T-helper 17 cell (primary cell): ENCODE results near the gene ZNF668. TPM values are rescaled to one million over a fixed set of nuclear protein-coding genes. Genes with fewer than 3 reads are reported as not detected.

Source experiments
- ATAC-seq: fragments of 150-1000 bp; cut with Tn5 transposase; 2 replicates; pipeline ENCODE4 v1.10.0; 2021; ENCODE audit warnings: mild to moderate bottlenecking, moderate library complexity
- DNase-seq, 3 donors: peaks; one replicate each; pipeline versions ENCODE4 v3.0.0 to v3.0.0-alpha.2; 2020 to 2021
- H3K9me3 ChIP-seq: one replicate; pipeline ENCODE4 v1.7.0; 2013; ENCODE audit warnings: low read length, mild to moderate bottlenecking; ENCODE audit not compliant: control insufficient read depth, poor library complexity, severe bottlenecking
- H3K27ac Mint-ChIP-seq: one replicate; pipeline ENCODE4 v1.8.0; 2022; ENCODE audit warnings: mild to moderate bottlenecking, moderate library complexity, mixed read lengths
- H3K27me3 Mint-ChIP-seq: one replicate; pipeline ENCODE4 v1.8.0; 2022; ENCODE audit warnings: mixed read lengths
- H3K36me3 Mint-ChIP-seq: one replicate; pipeline ENCODE4 v1.8.0; 2022; ENCODE audit warnings: low read depth, mixed read lengths
- H3K4me1 Mint-ChIP-seq: one replicate; pipeline ENCODE4 v1.8.0; 2022; ENCODE audit warnings: mild to moderate bottlenecking, mixed read lengths
- H3K4me3 Mint-ChIP-seq: one replicate; pipeline ENCODE4 v1.8.0; 2022; ENCODE audit warnings: mild to moderate bottlenecking, moderate library complexity, mixed read lengths
- total RNA-seq, 4 donors: library from RNA in 2 of 4; stranded (reverse) in 2 of 4; gene quantifications; one replicate each; pipeline ENCODE4 v1.2.3 and lab custom pipeline; 2022 to 2026

ZNF668 gene
- 10 to 100 TPM in 1 of 2 donors, 1 to 10 TPM in 1; 9.6 to 12.1 TPM for total RNA-seq
- 13.4 to 21.7 reads per million in 2 donors for total RNA-seq (lab: John Stamatoyannopoulos, UW)

DNA sequence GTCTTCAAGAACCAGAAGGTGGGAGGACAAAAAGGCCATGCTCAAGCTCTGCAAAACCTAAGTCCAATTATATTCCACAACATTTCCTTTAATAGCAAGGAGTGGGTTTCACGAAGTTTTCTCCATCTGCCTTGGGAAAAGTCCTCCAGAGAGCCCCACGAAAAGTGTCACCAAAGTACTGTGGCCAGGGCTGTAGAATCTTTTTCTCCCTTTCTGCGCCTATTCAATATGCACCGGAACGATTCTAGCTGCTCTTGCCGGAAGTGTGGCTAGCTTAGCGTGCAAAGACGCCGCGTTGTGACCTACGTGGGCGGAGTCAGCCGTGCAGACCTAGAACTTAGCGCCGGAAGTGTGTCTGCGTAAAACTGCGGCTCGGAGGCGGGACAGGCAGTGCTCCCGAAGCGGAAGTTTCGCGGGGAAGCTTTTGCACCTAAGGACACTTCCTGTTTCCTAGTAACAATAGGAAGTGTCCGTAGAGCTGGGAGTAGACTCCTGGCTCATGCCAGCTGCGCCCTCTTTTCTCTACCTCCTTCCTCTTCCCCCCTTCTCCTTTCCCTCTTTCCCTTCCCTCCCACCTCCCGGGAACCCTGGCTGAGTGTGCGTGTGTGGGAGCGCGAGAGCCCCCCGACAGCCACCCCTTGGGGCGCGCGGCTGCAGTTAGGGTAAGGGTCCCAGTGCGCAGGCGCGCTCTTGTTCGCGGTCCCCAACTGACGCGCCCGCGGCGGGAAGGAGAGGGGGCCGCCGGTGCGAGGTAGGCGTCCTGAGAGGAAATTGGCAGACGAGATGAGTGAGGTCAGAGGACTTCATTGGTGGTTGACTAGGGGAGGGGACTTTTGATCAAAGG lies at the start of gene ZNF668, which contains the start of gene ZNF646:
Gene ZNF668, minus strand, starts transcription at position 271 of the 844 bp plus-strand sequence. CDS start 9,781 bp downstream, outside the sequence.
Gene ZNF646, plus strand, starts transcription at position 453 of the 844 bp plus-strand sequence. CDS start 1,903 bp downstream, outside the sequence.
- peaks cover 4% of the 10 kb centered on the region for H3K36me3 Mint-ChIP-seq
- peak within 1 kb of the TSS; percentile 100 for H3K27ac Mint-ChIP-seq
- peak within 1 kb of the TSS; percentile 99 for H3K4me3 Mint-ChIP-seq
- H3K4me1 Mint-ChIP-seq: peaks cover 29% of the 10 kb centered on the region
- DNase-seq (peak; percentile 93 to 96 (median 94)), ATAC-seq (peak; percentile 87)
- H3K9me3 ChIP-seq: no peaks in the 10 kb centered on the region
- H3K27me3 Mint-ChIP-seq: no peaks in the 10 kb centered on the region

DNA sequence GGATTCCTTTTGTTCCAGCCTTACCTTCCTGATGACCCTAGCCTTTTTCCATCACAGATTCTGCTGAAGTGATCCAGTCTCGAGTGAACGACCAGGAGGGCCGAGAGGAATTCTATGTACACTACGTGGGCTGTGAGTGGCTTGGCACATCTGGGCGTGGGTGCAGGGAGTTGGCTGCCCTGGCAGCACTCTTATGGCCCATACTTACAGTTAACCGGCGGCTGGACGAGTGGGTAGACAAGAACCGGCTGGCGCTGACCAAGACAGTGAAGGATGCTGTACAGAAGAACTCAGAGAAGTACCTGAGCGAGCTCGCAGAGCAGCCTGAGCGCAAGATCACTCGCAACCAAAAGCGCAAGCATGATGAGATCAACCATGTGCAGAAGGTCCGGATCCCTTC lies 46.1 kb upstream of the ZNF668 start:
- DNase-seq: no peak
- no peak for ATAC-seq
- peaks cover 12% of the 10 kb centered on the region for H3K4me1 Mint-ChIP-seq
- no peaks in the 10 kb centered on the region for H3K27me3 Mint-ChIP-seq
- peaks cover 6% of the 10 kb centered on the region for H3K36me3 Mint-ChIP-seq
- H3K27ac Mint-ChIP-seq: no peak overlapping the region
- H3K4me3 Mint-ChIP-seq: no peak overlapping the region
- H3K9me3 ChIP-seq: no peaks in the 10 kb centered on the region

- H3K4me1 Mint-ChIP-seq: peaks cover 14% of the 10 kb centered on the region
- H3K36me3 Mint-ChIP-seq: peaks cover 6% of the 10 kb centered on the region
- H3K9me3 ChIP-seq: no peaks in the 10 kb centered on the region
- H3K4me3 Mint-ChIP-seq: peak overlapping the region; percentile 93
- no peak for ATAC-seq
- H3K27ac Mint-ChIP-seq: peak overlapping the region; percentile 95
- H3K27me3 Mint-ChIP-seq: no peaks in the 10 kb centered on the region
- DNase-seq: no peak
Observed at GRCh38 chr16:31118223-31119155, 44.4 kb upstream of the ZNF668 start.

GRCh38 chr16:31117384-31118222 lies 43.6 kb upstream of the ZNF668 start, which contains the start of gene KAT8:
KAT8 (plus strand) TSS chr16:31117664; CDS start chr16:31117682, 18 bp downstream.
- H3K4me3 Mint-ChIP-seq: peak within 1 kb of the TSS; percentile 93
- peaks cover 14% of the 10 kb centered on the region for H3K4me1 Mint-ChIP-seq
- DNase-seq (peak; percentile 92 to 96 (median 96)), ATAC-seq (peak; percentile 92)
- H3K9me3 ChIP-seq: no peaks in the 10 kb centered on the region
- peaks cover 6% of the 10 kb centered on the region for H3K36me3 Mint-ChIP-seq
- peak within 1 kb of the TSS; percentile 95 for H3K27ac Mint-ChIP-seq
- no peaks in the 10 kb centered on the region for H3K27me3 Mint-ChIP-seq

DNA sequence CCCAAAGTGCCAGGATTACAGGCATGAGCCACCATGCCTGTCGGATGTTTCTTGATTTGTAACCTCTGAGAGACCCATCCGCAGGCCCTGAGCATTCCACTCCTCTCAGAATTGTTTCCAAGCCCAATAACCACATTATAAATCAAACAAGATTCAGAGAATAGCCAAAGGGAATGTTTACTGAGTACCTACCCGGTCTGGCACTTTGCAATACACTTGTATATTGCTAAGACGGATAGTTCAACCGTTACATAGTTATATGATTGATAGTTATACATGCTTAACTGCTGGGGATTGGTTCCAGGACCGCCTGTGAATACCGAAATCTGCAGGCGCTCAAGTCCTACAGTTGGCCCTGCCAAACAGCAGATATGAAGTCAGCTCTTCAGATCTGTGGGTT lies 40.4 kb upstream of the ZNF668 start:
- peaks cover 18% of the 10 kb centered on the region for H3K4me1 Mint-ChIP-seq
- DNase-seq (no peak), ATAC-seq (no peak)
- H3K27ac Mint-ChIP-seq: no peak overlapping the region
- H3K4me3 Mint-ChIP-seq: no peak overlapping the region
- peaks cover 2% of the 10 kb centered on the region for H3K36me3 Mint-ChIP-seq
- H3K9me3 ChIP-seq: no peaks in the 10 kb centered on the region
- H3K27me3 Mint-ChIP-seq: no peaks in the 10 kb centered on the region

DNA sequence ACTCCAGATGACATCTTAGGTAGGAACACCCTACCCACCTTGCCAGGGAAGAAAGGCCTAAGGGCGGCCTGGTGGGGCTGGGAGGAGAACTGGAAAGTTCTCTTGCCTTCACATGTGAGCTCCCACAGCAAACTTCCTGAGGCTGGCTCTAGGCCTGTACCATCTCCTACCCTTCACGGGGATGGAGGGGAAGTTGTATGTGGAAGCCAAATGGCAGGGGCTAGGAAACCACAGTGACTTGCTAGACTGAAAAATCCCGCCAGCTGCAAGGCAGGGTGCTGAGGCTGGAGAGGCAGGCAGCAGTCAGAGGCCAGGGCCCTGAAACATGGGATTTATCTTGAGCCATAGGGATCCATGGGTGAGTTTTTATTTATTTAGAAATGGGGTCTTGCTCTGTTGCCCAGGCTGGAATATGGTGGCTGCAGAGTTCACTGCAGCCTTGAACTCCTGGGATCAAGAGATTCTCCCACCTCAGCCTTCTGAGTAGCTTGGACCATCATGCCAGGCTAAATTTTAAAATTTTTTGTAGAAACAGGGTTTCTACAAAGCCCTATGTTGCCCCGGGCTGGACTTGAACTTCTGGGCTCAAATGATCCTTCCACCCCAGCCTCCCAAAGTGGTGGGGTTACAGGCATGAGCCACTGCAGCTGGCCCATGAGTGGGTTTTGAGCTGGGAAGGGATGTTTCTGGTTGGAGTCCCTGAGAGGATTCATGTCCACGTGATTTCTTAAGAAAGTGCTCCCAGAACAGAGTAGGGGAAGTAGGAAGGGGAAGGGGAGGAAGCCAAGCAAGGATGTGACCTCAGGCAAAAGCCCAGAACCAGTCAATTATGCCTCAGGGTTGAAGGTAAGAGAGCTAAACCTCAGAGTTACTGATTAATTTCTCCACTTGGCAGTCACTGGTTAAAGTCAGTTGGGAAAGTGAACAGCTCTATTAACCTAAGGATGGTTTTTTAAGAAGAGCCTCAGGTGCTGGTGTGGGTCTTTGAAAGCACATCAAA lies 39.4 kb upstream of the ZNF668 start:
- Mint-ChIP-seq H3K27ac (peak overlapping the region; percentile 24), H3K4me1 (peaks cover 14% of the 10 kb centered on the region), H3K4me3 (no peak overlapping the region), H3K27me3 (no peaks in the 10 kb centered on the region), H3K36me3 (peaks cover 2% of the 10 kb centered on the region)
- no peaks in the 10 kb centered on the region for H3K9me3 ChIP-seq
- DNase-seq (no peak), ATAC-seq (no peak)

GRCh38 chr16:31112711-31113110 lies 38.7 kb upstream of the ZNF668 start:
- no peaks in the 10 kb centered on the region for H3K9me3 ChIP-seq
- no peak overlapping the region for H3K4me3 Mint-ChIP-seq
- ATAC-seq (no peak), DNase-seq (no peak)
- peak overlapping the region; percentile 24 for H3K27ac Mint-ChIP-seq
- peaks cover 12% of the 10 kb centered on the region for H3K4me1 Mint-ChIP-seq
- peaks cover 2% of the 10 kb centered on the region for H3K36me3 Mint-ChIP-seq
- H3K27me3 Mint-ChIP-seq: no peaks in the 10 kb centered on the region

GRCh38 chr16:31111881-31112466 lies 37.9 kb upstream of the ZNF668 start:
- peaks cover 15% of the 10 kb centered on the region for H3K4me1 Mint-ChIP-seq
- ATAC-seq: no peak
- H3K9me3 ChIP-seq: no peaks in the 10 kb centered on the region
- no peaks in the 10 kb centered on the region for H3K27me3 Mint-ChIP-seq
- no peak overlapping the region for H3K27ac Mint-ChIP-seq
- H3K36me3 Mint-ChIP-seq: peaks cover 2% of the 10 kb centered on the region
- no peak for DNase-seq
- no peak overlapping the region for H3K4me3 Mint-ChIP-seq

DNA sequence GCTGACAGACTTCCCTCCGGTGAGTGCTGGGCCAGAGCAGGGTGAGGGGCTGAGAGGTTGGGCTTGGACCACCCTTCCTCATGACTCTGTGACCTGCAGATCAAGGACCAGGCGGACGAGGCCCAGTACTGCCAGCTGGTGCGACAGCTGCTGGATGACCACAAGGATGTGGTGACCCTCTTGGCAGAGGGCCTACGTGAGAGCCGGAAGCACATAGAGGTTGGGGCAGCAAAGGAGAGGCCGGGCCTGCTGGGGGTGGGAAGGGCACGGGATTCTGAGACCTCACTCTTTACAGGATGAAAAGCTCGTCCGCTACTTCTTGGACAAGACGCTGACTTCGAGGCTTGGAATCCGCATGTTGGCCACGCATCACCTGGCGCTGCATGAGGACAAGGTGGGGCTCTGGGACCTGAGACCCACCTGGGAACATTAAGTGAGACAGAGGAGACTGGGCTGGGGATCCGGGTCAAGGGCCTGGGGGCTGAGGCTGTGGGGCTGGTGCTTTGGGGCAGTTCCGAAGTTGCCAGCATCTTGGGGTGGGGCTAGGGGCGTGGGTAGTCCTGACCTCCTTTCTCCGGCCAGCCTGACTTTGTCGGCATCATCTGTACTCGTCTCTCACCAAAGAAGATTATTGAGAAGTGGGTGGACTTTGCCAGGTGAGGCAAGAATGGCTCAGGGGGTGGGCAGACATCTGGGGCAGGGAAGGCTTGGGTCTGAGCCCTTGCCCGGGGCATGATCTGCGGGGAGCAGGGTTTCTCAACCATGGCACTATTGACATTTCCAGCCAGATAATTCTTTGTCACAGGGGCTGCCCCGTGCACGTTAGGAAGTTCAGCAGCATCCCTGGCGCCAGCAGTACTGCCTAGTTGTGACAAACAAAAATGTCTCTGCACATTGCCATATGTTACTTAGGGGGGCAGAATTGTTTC lies 36.3 kb upstream of the ZNF668 start:
- H3K27me3 Mint-ChIP-seq: no peaks in the 10 kb centered on the region
- peaks cover 17% of the 10 kb centered on the region for H3K4me1 Mint-ChIP-seq
- DNase-seq: no peak
- no peak overlapping the region for H3K27ac Mint-ChIP-seq
- H3K9me3 ChIP-seq: no peaks in the 10 kb centered on the region
- no peak for ATAC-seq
- H3K4me3 Mint-ChIP-seq: peak overlapping the region; percentile 87
- H3K36me3 Mint-ChIP-seq: peaks cover 2% of the 10 kb centered on the region

GRCh38 chr16:31109622-31110021 lies 35.6 kb upstream of the ZNF668 start:
- Mint-ChIP-seq H3K27me3 (no peaks in the 10 kb centered on the region), H3K36me3 (peaks cover 2% of the 10 kb centered on the region), H3K4me3 (peak overlapping the region; percentile 87), H3K4me1 (peaks cover 17% of the 10 kb centered on the region), H3K27ac (no peak overlapping the region)
- H3K9me3 ChIP-seq: no peaks in the 10 kb centered on the region
- ATAC-seq: no peak
- DNase-seq: no peak
